Neural progenitor cell (in vitro differentiated cells): ENCODE results near the gene DPY30.

Source experiments
- EZH2 ChIP-seq: fragments of 200-600 bp; sonication (generic); IDR thresholded peaks from 2 replicates; pipeline ENCODE4 v1.6.1; 2017; ENCODE audit warnings: antibody characterized with exemption, mild to moderate bottlenecking, moderate library complexity
- TF ChIP-seq, protein P1 (sequence below): fragments of 200-600 bp; sonication (generic); IDR thresholded peaks from 2 replicates; pipeline ENCODE4 v1.5.1; 2017; ENCODE audit warnings: antibody characterized with exemption, mild to moderate bottlenecking

DNA sequence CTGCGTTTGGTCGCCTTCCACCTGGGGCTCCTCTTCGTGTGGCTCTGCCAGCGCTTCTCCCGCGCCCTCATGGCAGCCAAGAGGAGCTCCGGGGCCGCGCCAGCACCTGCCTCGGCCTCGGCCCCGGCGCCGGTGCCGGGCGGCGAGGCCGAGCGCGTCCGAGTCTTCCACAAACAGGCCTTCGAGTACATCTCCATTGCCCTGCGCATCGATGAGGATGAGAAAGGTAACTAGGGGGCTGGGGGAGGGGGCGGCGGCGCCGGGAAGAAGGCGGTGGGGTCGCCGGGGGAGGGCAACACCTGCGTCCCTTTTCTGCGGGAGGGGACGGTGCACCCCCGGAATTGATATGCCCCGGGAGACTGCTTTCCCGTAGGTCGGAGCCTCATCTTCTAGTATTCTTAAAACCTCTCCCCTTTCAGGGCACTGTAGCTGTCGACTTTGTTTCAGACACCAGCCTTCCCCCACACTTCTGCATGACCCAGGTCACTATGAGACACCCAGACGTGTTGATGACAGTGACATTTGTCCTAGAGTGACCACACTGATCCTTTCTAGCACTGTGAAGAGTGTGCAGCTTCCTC, 24.5 kb upstream of the DPY30 start:
- TF ChIP-seq, protein P1, sequence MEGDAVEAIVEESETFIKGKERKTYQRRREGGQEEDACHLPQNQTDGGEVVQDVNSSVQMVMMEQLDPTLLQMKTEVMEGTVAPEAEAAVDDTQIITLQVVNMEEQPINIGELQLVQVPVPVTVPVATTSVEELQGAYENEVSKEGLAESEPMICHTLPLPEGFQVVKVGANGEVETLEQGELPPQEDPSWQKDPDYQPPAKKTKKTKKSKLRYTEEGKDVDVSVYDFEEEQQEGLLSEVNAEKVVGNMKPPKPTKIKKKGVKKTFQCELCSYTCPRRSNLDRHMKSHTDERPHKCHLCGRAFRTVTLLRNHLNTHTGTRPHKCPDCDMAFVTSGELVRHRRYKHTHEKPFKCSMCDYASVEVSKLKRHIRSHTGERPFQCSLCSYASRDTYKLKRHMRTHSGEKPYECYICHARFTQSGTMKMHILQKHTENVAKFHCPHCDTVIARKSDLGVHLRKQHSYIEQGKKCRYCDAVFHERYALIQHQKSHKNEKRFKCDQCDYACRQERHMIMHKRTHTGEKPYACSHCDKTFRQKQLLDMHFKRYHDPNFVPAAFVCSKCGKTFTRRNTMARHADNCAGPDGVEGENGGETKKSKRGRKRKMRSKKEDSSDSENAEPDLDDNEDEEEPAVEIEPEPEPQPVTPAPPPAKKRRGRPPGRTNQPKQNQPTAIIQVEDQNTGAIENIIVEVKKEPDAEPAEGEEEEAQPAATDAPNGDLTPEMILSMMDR: no peak
- TF ChIP-seq EZH2: no peak
